SK-N-SH (cell line): ENCODE measurements around the gene P2RY14.

Experiments
- CTCF ChIP-seq: fragments of 200-600 bp; sonication (generic); IDR thresholded peaks from 2 replicates; pipeline ENCODE4 v1.6.1; 2017; ENCODE audit warnings: antibody characterized with exemption, mild to moderate bottlenecking, moderate library complexity
- EZH2phosphoT487 ChIP-seq: fragments of 200-600 bp; sonication (generic); IDR thresholded peaks from 2 replicates; pipeline ENCODE4 v1.6.1; 2017; ENCODE audit warnings: low read depth, mixed run types, mild to moderate bottlenecking, antibody characterized with exemption, moderate library complexity, borderline replicate concordance
- GATA2 ChIP-seq: sonication (generic); formaldehyde crosslinking; IDR thresholded peaks from 2 replicates; pipeline ENCODE4 v1.5.0; 2020; ENCODE audit warnings: mild to moderate bottlenecking, missing genetic modification reagents
- MEF2A ChIP-seq: IDR thresholded peaks from 2 replicates; pipeline ENCODE4 v1.4.0; 2012; ENCODE audit warnings: low read depth, borderline replicate concordance
- MXI1 ChIP-seq: IDR thresholded peaks from 2 replicates; pipeline ENCODE4 v1.6.1; 2012; ENCODE audit warnings: mild to moderate bottlenecking, low read depth, low read length, improper control_type of control experiment
- REST ChIP-seq: IDR thresholded peaks from 2 replicates; pipeline ENCODE4 v1.6.1; 2012; ENCODE audit warnings: mild to moderate bottlenecking, low read depth, low read length, moderate library complexity
- RXRA ChIP-seq: IDR thresholded peaks from 2 replicates; pipeline ENCODE4 v1.4.0; 2012; ENCODE audit warnings: low read depth, mild to moderate bottlenecking, borderline replicate concordance
- SIN3A ChIP-seq: IDR thresholded peaks from 2 replicates; pipeline ENCODE4 v1.6.1; 2012; ENCODE audit warnings: low read depth, mild to moderate bottlenecking, low read length, moderate library complexity, borderline replicate concordance
- SMC3 ChIP-seq: IDR thresholded peaks from 2 replicates; pipeline ENCODE4 v1.6.1; 2012; ENCODE audit warnings: low read depth, low read length, improper control_type of control experiment
- TAF1 ChIP-seq: IDR thresholded peaks from 2 replicates; pipeline ENCODE4 v1.6.1; 2012; ENCODE audit warnings: low read depth, mild to moderate bottlenecking, low read length, moderate library complexity, borderline replicate concordance
- TEAD4 ChIP-seq: IDR thresholded peaks from 2 replicates; pipeline ENCODE4 v1.4.0; 2012; ENCODE audit warnings: mild to moderate bottlenecking, borderline replicate concordance; ENCODE audit not compliant: insufficient read depth
- TF ChIP-seq, protein P1 (sequence below): IDR thresholded peaks from 2 replicates; pipeline ENCODE4 v1.4.0; 2012; ENCODE audit warnings: low read depth, borderline replicate concordance

- TF ChIP-seq CTCF, result no peak
- TF ChIP-seq REST, result no peak
- TF ChIP-seq, protein P1, sequence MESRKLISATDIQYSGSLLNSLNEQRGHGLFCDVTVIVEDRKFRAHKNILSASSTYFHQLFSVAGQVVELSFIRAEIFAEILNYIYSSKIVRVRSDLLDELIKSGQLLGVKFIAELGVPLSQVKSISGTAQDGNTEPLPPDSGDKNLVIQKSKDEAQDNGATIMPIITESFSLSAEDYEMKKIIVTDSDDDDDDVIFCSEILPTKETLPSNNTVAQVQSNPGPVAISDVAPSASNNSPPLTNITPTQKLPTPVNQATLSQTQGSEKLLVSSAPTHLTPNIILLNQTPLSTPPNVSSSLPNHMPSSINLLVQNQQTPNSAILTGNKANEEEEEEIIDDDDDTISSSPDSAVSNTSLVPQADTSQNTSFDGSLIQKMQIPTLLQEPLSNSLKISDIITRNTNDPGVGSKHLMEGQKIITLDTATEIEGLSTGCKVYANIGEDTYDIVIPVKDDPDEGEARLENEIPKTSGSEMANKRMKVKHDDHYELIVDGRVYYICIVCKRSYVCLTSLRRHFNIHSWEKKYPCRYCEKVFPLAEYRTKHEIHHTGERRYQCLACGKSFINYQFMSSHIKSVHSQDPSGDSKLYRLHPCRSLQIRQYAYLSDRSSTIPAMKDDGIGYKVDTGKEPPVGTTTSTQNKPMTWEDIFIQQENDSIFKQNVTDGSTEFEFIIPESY, result no peak
- no peak for TF ChIP-seq GATA2 (CRISPR knock-in tag)
- no peak for TF ChIP-seq RXRA
- no peak for TF ChIP-seq SMC3
- TF ChIP-seq MXI1, result no peak
- TF ChIP-seq MEF2A, result no peak
- TF ChIP-seq EZH2phosphoT487, result no peak
- no peak for TF ChIP-seq TAF1
- no peak for TF ChIP-seq TEAD4
- no peak for TF ChIP-seq SIN3A
Observed at GRCh38 chr3:151281671-151282324, 3.5 kb upstream of the P2RY14 start.
